Esophagus mucosa (tissue), 1 donor: ENCODE data around the gene PTPRD. TPM values are rescaled to one million over a fixed set of nuclear protein-coding genes. Genes with fewer than 3 reads are reported as not detected.

Experiments used
- ATAC-seq: fragments of 200-7000 bp; cut with Tn5 transposase; one replicate; pipeline ENCODE4 v1.9.1; 2020
- total RNA-seq: library from RNA; stranded (reverse); gene quantifications from one replicate; pipeline ENCODE4 v1.2.4, GENCODE V29; 2023
- donor health status: DM: yes; HTN: yes; CAD: no.

Gene PTPRD
- total RNA-seq, 1 donor from 2014 or later, result 8.7 TPM

DNA sequence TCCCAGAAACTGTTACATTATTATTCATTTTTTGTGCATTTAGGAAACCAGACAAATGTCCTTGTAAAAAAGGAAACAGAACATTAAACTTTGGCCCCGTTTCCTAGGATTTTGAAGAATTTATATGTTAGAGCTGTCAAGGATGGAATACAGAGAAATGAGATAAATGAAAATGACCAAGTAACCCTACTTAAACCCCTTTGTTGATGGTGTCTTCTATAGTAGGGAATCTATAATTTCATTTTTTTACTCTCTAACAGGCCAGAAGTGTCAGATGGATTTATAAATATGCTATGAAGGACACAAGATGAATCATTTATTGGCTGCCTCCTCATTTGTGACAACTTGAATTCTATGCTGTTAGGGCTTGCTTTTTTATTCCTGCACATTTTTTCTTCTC lies 1047.1 kb downstream of the PTPRD start:
- ATAC-seq, result no peak

GRCh38 chr9:9563817-9564216 lies 1049.0 kb downstream of the PTPRD start:
- ATAC-seq, result no peak

GRCh38 chr9:9560382-9561035 lies 1052.3 kb downstream of the PTPRD start:
- no peak for ATAC-seq

DNA sequence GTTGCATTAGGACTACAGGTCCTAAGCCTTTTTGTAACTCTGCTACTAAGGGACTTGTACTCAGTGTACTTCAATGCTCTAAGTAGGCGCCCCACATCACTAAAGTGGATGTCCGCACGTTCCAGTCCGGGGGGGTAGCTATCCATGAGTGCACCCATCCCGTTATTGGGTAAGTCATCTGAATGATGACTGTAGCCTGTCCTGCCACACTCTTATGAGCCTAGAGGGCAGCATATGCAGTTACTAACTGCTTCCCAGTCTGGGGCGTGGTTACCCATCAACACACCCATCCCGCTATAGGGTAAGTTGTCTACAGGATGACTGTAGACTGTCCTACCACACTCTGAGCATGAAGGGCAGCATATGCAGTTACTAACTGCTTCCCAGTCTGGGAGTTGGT lies 1053.9 kb downstream of the PTPRD start:
- ATAC-seq, result no peak

DNA sequence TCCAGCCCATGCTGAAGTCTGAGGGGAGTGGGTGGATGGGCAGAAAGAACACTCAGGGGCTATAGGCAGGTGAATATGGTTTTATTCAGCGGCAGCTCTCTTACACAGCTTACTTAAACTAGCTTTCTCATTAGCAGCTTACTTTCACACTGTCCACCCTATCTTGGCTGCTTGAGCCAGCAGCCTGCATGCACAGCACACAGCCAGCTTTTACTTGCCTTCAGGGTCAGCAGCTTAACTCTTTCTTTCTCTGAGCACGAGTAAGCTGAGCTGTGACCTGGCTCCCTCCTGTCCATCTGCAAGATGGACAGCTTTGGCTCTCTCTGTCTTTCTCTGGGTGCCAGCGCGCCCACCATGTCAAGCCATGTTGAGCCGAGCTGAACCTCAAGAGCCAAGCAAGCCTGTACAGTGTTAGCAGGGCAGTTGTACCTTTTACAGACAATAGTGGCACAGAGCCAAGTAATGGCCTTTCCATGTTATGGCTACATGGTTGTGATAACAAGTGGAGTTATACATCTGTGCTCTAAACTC lies 1054.9 kb downstream of the PTPRD start:
- ATAC-seq, result no peak

GRCh38 chr9:9556865-9557803 lies 1055.7 kb downstream of the PTPRD start:
- ATAC-seq, result no peak

DNA sequence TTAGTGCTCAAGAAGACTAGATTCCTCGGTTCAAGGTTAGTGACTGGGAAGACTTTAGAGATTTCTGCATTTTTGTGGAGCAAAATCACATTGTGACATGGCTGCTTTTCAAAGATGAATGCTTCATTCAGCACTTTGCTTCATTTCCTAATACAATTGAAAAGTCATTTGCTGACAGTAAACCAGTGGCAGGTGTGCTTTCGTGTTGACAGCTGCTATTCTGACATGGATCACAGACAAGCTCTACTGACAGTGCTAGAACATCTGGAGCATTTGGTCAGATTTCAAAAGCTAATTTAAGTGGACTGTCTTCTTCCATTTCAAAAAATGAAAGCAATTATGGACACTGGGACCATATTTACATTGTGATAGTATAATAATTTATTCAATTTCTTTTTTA lies 1060.1 kb downstream of the PTPRD start:
- ATAC-seq, result no peak

GRCh38 chr9:9538766-9539165 lies 1074.0 kb downstream of the PTPRD start:
- ATAC-seq, result no peak

DNA sequence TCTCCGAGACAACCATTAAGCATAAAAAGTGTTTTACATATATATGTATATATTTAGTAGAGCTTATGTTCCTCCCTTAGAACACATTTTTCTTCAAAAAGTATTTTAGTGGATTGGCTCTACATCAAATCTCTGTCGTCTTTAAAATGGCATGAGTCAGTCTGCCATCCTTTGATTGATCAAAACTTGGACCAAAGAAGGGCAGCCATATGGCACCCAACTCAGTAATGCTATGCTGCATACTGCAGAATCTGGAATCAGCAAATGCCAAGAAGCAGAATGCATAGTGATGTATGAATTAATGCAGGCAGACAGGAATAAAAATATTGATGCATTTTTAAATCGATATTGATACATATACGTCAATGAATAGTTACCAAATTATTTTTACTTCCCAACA lies 1074.4 kb downstream of the PTPRD start:
- ATAC-seq, result no peak

DNA sequence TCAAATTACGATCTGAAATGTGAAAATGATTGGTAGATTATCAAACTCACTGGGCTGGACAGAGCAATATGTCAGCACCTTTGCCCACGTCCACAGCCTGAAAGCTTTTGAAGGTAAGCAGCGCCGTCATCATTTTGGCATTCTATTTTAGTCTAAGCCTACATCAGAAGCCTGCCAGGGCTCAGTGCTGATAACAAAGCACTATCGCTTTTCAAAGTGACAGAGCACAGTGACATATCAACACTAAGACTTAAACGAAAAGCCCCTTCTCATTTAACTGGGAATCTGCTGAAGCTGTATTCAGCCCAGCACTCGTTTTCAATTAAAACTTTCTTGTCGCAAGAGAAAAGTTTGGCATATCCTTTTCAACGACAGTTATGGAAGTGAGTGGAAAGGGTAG lies 1076.3 kb downstream of the PTPRD start:
- no peak for ATAC-seq

- ATAC-seq, result no peak
Measured at GRCh38 chr9:9523476-9524139, 1089.2 kb downstream of the PTPRD start.

- ATAC-seq, result no peak
Measured at GRCh38 chr9:9522406-9522805, 1090.4 kb downstream of the PTPRD start.

GRCh38 chr9:9521033-9521779 lies 1091.6 kb downstream of the PTPRD start:
- no peak for ATAC-seq

- ATAC-seq, result no peak
Measured at GRCh38 chr9:9504869-9505268, 1107.9 kb downstream of the PTPRD start.

DNA sequence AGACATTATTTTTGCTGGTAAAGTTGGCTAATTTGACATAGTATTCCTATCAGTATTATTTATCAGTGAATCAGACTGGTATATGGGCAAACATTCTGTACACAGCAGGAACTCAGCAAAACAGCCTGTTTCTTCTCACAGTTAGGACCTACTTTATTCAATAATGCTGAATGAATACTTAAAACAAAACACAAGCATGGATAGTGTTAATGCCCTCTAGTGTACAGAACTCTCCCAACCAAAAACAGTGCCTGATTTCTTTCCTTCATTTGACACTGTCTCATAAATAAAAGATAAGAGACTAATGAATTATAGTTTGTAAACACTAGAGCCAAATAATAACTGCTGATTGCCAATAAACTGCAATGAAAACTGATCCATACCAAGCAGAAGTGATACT lies 1113.3 kb downstream of the PTPRD start:
- ATAC-seq, result no peak

DNA sequence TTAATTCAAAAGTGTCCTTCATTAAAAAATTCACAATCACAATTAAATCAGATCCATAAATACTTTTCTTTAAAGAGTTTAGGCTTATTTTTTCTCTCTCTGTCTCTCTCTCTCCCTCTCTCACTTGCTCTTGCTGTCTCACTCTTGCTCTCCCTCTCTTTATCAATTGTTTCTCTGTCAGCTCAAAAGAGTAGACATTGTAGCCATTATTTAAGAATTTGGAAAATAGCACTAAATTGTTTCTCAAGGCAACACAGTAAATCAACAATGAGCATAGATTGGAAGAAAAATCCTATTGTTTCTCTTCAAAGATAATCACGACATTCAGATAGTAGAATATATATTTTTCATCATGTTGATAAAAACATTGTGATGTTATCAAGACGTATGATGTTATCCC lies 1114.0 kb downstream of the PTPRD start:
- no peak for ATAC-seq

- no peak for ATAC-seq
Measured at GRCh38 chr9:9498128-9498527, 1114.7 kb downstream of the PTPRD start.

DNA sequence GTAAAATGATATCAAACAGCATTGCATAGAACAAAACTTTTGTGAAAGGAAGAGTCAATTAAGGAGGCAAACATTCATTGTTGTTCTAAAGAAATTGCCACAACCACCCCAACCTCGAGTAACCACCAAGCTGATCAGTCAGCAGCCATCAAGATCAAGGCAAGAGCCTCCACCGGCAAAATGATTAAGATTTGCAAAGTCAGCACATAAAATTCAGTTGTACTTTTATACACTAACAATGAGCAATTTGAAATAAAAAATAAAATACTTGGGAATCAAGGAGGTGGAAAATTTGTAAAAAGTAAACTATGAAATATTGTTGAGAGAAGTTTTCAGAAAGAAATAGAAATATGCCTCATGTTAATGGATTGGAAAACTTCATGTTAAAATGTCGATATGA lies 1118.5 kb downstream of the PTPRD start:
- no peak for ATAC-seq

DNA sequence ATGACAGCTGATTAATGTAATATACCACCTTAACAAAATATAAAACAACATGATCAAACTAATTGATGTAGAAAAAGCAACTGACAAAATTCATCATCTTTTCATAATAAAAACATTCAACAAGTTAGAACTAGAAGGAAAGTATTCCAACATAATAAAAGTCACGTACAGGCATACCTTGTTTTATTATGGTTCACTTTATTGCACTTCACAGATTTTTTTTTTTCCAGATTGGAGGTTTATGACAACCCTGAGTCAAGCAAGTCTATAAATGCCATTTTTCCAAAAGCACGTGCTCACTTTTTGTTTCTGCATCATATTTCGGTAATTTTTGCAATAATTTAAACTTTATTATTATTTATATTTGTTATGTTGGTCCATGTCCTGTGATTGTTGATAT lies 1120.3 kb downstream of the PTPRD start:
- ATAC-seq, result no peak

DNA sequence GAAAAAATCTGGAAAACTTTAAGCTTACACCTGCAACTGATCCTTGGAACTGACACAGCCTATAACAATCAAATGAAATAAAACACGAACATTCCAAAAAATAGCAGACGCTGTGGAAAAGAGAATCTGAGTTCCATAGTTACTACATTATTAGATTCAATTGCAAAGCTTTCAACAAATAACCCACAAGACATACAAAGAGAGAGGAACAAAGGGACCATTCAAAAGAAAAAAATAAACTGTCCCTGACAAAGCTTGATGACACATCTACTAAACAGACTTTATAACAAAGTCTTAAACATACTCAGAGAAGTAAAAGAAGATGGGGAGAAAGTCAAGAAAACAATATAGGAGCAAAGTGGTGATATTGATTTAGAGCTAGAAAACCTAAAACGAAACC lies 1123.6 kb downstream of the PTPRD start:
- no peak for ATAC-seq

DNA sequence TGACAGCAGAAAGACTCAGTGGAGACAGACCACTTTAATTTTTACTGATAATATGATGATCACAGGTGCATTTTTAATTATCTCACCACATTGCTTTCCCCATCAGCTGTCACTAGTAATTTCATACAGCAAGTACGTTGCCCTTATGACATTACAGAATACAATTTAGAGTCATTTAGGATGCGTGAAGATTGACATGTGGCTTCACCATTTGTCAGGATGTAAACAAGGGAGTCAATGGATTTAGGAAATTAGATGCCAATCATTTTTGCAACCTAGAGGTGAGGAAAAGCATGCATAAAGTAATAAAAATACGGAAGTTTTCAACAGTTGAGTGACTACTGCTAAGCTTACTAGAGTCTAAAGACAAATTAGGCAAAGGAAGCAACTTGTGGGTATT lies 1129.6 kb downstream of the PTPRD start:
- ATAC-seq, result no peak

GRCh38 chr9:9478741-9479140 lies 1134.1 kb downstream of the PTPRD start:
- no peak for ATAC-seq

GRCh38 chr9:9469271-9469670 lies 1143.5 kb downstream of the PTPRD start:
- ATAC-seq, result no peak
